Measurements from ENCODE around the gene CDKN1C. TPM values are rescaled to one million over a fixed set of nuclear protein-coding genes. Genes with fewer than 3 reads are reported as not detected.
A peak's percentile ranks its signal among the peaks of the same experiment; 100 is the strongest.

CDKN1C gene
- polyA plus RNA-seq, 1 of the 3 experiments (the other 2 are of a cell fraction), result 1.6 TPM

GRCh38 chr11:2857918-2858317 lies 27.7 kb downstream of the CDKN1C start:
- H3K9me2 ChIP-seq, result no peaks in the 10 kb centered on the region
- H3K4me2 ChIP-seq, result no peak overlapping the region
- H3K9ac ChIP-seq, result no peak overlapping the region
- CTCF ChIA-PET, result interaction anchor here (0.9 to 2.9 kb wide), 3 partner anchors 19 to 325 kb away, joined by 3 to 11 read pairs (median 3); no protein-coding TSS in a partner anchor
- H3K9me3 ChIP-seq, result no peaks in the 10 kb centered on the region
- no peak for TF ChIP-seq CTCF (IDR thresholded peaks at IDR 0.05)
- TF ChIP-seq EZH2phosphoT487 (IDR thresholded peaks at IDR 0.05; ENCODE audit: borderline replicate concordance, low read depth), result no peak
- TF ChIP-seq POLR2AphosphoS5 (IDR thresholded peaks at IDR 0.05; ENCODE audit: low read depth, low read length), result no peak
- no peak for TF ChIP-seq RAD21 (IDR thresholded peaks at IDR 0.05; ENCODE audit: low read length)
- no peak for TF ChIP-seq CHD2 (IDR thresholded peaks at IDR 0.05; ENCODE audit: low read length, partially characterized antibody)
- no peak for TF ChIP-seq ZBTB33 (IDR thresholded peaks at IDR 0.05; ENCODE audit: borderline replicate concordance, low read depth)
- TF ChIP-seq MAX (IDR thresholded peaks at IDR 0.05; ENCODE audit: low read depth), result no peak
- TF ChIP-seq IRF3 (IDR thresholded peaks at IDR 0.05; ENCODE audit: low read depth, low read length), result no peak
- no peak for TF ChIP-seq REST (IDR thresholded peaks at IDR 0.05; ENCODE audit: low read depth, low read length)
- no peak for TF ChIP-seq USF1 (IDR thresholded peaks at IDR 0.05; ENCODE audit: borderline replicate concordance, low read depth)
- no peak for TF ChIP-seq GABPA (IDR thresholded peaks at IDR 0.05; ENCODE audit: low read depth)
- no peak for TF ChIP-seq TAF1 (IDR thresholded peaks at IDR 0.05; ENCODE audit: borderline replicate concordance, low read depth, low read length)
- TF ChIP-seq NFIC (IDR thresholded peaks at IDR 0.05; ENCODE audit: borderline replicate concordance), result no peak
- TF ChIP-seq RCOR1 (IDR thresholded peaks at IDR 0.05; ENCODE audit: low read length), result no peak
- TF ChIP-seq EP300 (IDR thresholded peaks at IDR 0.05; ENCODE audit: borderline replicate concordance in 1 of 2, low read depth in 1 of 2, low read length in 1 of 2), result no peak
- TF ChIP-seq TEAD4 (IDR thresholded peaks at IDR 0.05; ENCODE audit: borderline replicate concordance, insufficient read depth), result no peak
- TF ChIP-seq MEF2A (IDR thresholded peaks at IDR 0.05; ENCODE audit: borderline replicate concordance, low read depth), result no peak
- TF ChIP-seq USF2 (IDR thresholded peaks at IDR 0.05; ENCODE audit: borderline replicate concordance, low read depth, low read length), result no peak
- no peaks in the 10 kb centered on the region for H3K36me3 ChIP-seq (replicated peaks in 1 of 2; ENCODE audit: control insufficient read depth in 1 of 2, insufficient read depth in 2 of 2, low read length in 1 of 2)
- no peaks in the 10 kb centered on the region for H3K79me2 ChIP-seq (ENCODE audit: insufficient read depth)
- H3K27ac ChIP-seq (ENCODE audit: low read depth in 2 of 2, low read length in 1 of 2), result no peak overlapping the region
- H3K4me1 ChIP-seq (ENCODE audit: control insufficient read depth in 1 of 2, insufficient read depth in 2 of 2, low read depth in 1 of 2, low read length in 1 of 2), result peaks cover 0 to 4% of the 10 kb centered on the region in 2 experiments; a peak in 1 of 4 replicates
- POLR2A ChIA-PET, result no interaction called here
- peak; percentile 69 for DNase-seq
- no peak overlapping the region for H2AFZ ChIP-seq (ENCODE audit: low read depth)
- H3F3A ChIP-seq (replicated peaks; ENCODE audit: insufficient read depth), result no peaks in the 10 kb centered on the region
- no peak overlapping the region for H3K4me3 ChIP-seq (ENCODE audit: low read depth in 2 of 2, low read length in 1 of 2)
- WGBS (ENCODE audit: low lambda C conversion rate), result 53% methylated on average over 3 of the region's 18 CpGs
- H3K27me3 ChIP-seq (ENCODE audit: insufficient read depth), result 0 out of 2 replicates have a peak, but pooled peaks cover 4% of the 10 kb centered on the region
- H4K20me1 ChIP-seq (ENCODE audit: insufficient read depth), result no peaks in the 10 kb centered on the region

Measured in SK-N-SH (cell line).